NCI-H526 treated with DMSO at 0.1 percent for 48 hours (cell line): Measurements from ENCODE around the gene NIPAL4.

Experiments used
- DNase-seq: peaks from one replicate; lab custom pipeline; 2025; lab: John Stamatoyannopoulos, UW

The NIPAL4 gene

GRCh38 chr5:157486221-157486681 lies 26.2 kb downstream of the NIPAL4 start:
- no peak for DNase-seq

GRCh38 chr5:157486861-157487260 lies 26.8 kb downstream of the NIPAL4 start:
- no peak for DNase-seq

- DNase-seq, result no peak
Observed at GRCh38 chr5:157487358-157487757, 27.3 kb downstream of the NIPAL4 start.

GRCh38 chr5:157491471-157491995 lies 31.5 kb downstream of the NIPAL4 start:
- DNase-seq, result no peak

GRCh38 chr5:157492886-157493285 lies 32.9 kb downstream of the NIPAL4 start:
- DNase-seq, result no peak

GRCh38 chr5:157494178-157494832 lies 34.3 kb downstream of the NIPAL4 start:
- DNase-seq, result no peak

GRCh38 chr5:157496864-157497263 lies 36.9 kb downstream of the NIPAL4 start:
- DNase-seq, result no peak

- no peak for DNase-seq
Observed at GRCh38 chr5:157497875-157498611, 38.0 kb downstream of the NIPAL4 start.

GRCh38 chr5:157502143-157502647 lies 42.2 kb downstream of the NIPAL4 start:
- no peak for DNase-seq

GRCh38 chr5:157504053-157504452 lies 44.0 kb downstream of the NIPAL4 start:
- DNase-seq, result no peak

GRCh38 chr5:157505496-157505895 lies 45.5 kb downstream of the NIPAL4 start:
- DNase-seq, result no peak

- no peak for DNase-seq
Observed at GRCh38 chr5:157506066-157506590, 46.1 kb downstream of the NIPAL4 start.

GRCh38 chr5:157506981-157507780 lies 47.2 kb downstream of the NIPAL4 start:
- DNase-seq, result no peak

GRCh38 chr5:157509093-157509492 lies 49.1 kb downstream of the NIPAL4 start:
- no peak for DNase-seq

GRCh38 chr5:157509587-157509986 lies 49.6 kb downstream of the NIPAL4 start:
- DNase-seq, result no peak

GRCh38 chr5:157510682-157511081 lies 50.7 kb downstream of the NIPAL4 start:
- DNase-seq, result no peak

- no peak for DNase-seq
Observed at GRCh38 chr5:157511651-157512644, 51.9 kb downstream of the NIPAL4 start.

- no peak for DNase-seq
Observed at GRCh38 chr5:157513182-157513581, 53.2 kb downstream of the NIPAL4 start.

GRCh38 chr5:157514974-157515373 lies 55.0 kb downstream of the NIPAL4 start:
- no peak for DNase-seq

- no peak for DNase-seq
Observed at GRCh38 chr5:157516006-157516405, 56.0 kb downstream of the NIPAL4 start.
